HepG2 (cell line): ENCODE data around the gene GPR65. TPM values are rescaled to one million over a fixed set of nuclear protein-coding genes. Genes with fewer than 3 reads are reported as not detected.

ENCODE experiments used
- ADNP ChIP-seq: sonication (generic); formaldehyde crosslinking; IDR thresholded peaks from 2 replicates; pipeline ENCODE4 v1.4.0; 2020; ENCODE audit warnings: missing genetic modification reagents
- EEA1 ChIP-seq: sonication (generic); formaldehyde crosslinking; IDR thresholded peaks from 2 replicates; pipeline ENCODE4 v1.5.1; 2020; ENCODE audit warnings: mild to moderate bottlenecking, missing genetic modification reagents, borderline replicate concordance
- HDAC1 ChIP-seq: sonication (generic); formaldehyde crosslinking; IDR thresholded peaks from 2 replicates; pipeline ENCODE4 v1.5.1; 2020; ENCODE audit warnings: mild to moderate bottlenecking, missing genetic modification reagents
- ISL2 ChIP-seq: sonication (generic); formaldehyde crosslinking; IDR thresholded peaks from 2 replicates; pipeline ENCODE4 v1.5.0; 2020; ENCODE audit warnings: missing genetic modification reagents
- MED1 ChIP-seq: sonication (generic); formaldehyde crosslinking; IDR thresholded peaks from 2 replicates; pipeline ENCODE4 v1.4.0; 2020; ENCODE audit warnings: missing genetic modification reagents
- NFIB ChIP-seq: sonication (generic); formaldehyde crosslinking; IDR thresholded peaks from 2 replicates; pipeline ENCODE4 v1.9.0; 2021; ENCODE audit warnings: missing genetic modification reagents, mild to moderate bottlenecking, borderline replicate concordance
- POGZ ChIP-seq: sonication (generic); formaldehyde crosslinking; IDR thresholded peaks from 2 replicates; pipeline ENCODE4 v1.4.0; 2020; ENCODE audit warnings: mild to moderate bottlenecking, missing genetic modification reagents
- RAD21 ChIP-seq: fragments of 450-650 bp; formaldehyde crosslinking; IDR thresholded peaks from 2 replicates; pipeline ENCODE4 v1.5.0; 2020; ENCODE audit warnings: mild to moderate bottlenecking
- RBFOX2 ChIP-seq: fragments of 200-400 bp; formaldehyde crosslinking; IDR thresholded peaks from 2 replicates; pipeline ENCODE4 v1.6.1; 2017; ENCODE audit warnings: low read depth, mild to moderate bottlenecking, low read length
- RBM22 ChIP-seq: fragments of 200-400 bp; formaldehyde crosslinking; optimal IDR thresholded peaks from 2 replicates; pipeline ENCODE3; 2017; ENCODE audit warnings: mild to moderate bottlenecking, low read length, moderate library complexity
- RNF2 ChIP-seq: fragments of 450-650 bp; conservative IDR thresholded peaks from 2 replicates; pipeline ENCODE4 v1.6.1; 2016; ENCODE audit warnings: low read depth
- SKI ChIP-seq: fragments of 450-650 bp; IDR thresholded peaks from one replicate; pipeline ENCODE4 v1.6.1; 2018; ENCODE audit warnings: mild to moderate bottlenecking; ENCODE audit not compliant: partially characterized antibody
- TGIF2 ChIP-seq: IDR thresholded peaks from 2 replicates; pipeline ENCODE4 v1.6.1; 2016; ENCODE audit warnings: control low read depth, missing compliant biosample characterization
- TSC22D2 ChIP-seq: sonication (generic); formaldehyde crosslinking; IDR thresholded peaks from 2 replicates; pipeline ENCODE4 v1.5.1; 2020; ENCODE audit warnings: missing genetic modification reagents, mild to moderate bottlenecking, borderline replicate concordance
- ZBTB21 ChIP-seq: sonication (generic); formaldehyde crosslinking; IDR thresholded peaks from 2 replicates; pipeline ENCODE4 v1.4.0; 2020; ENCODE audit warnings: missing genetic modification reagents
- ZC3H4 ChIP-seq: sonication (generic); formaldehyde crosslinking; IDR thresholded peaks from 2 replicates; pipeline ENCODE4 v1.4.0; 2020; ENCODE audit warnings: missing genetic modification reagents, borderline replicate concordance
- ZEB1 ChIP-seq: IDR thresholded peaks from 2 replicates; pipeline ENCODE4 v1.6.1; 2012; ENCODE audit warnings: mild to moderate bottlenecking, low read depth, inconsistent platforms; ENCODE audit not compliant: insufficient replicate concordance
- ZNF121 ChIP-seq: sonication (generic); formaldehyde crosslinking; IDR thresholded peaks from 2 replicates; pipeline ENCODE4 v1.5.0; 2020; ENCODE audit warnings: mild to moderate bottlenecking, missing genetic modification reagents
- ZNF180 ChIP-seq: sonication (generic); formaldehyde crosslinking; IDR thresholded peaks from 2 replicates; pipeline ENCODE4 v1.4.0; 2020; ENCODE audit warnings: low read depth, missing genetic modification reagents, borderline replicate concordance
- ZNF350 ChIP-seq: sonication (generic); formaldehyde crosslinking; IDR thresholded peaks from 2 replicates; pipeline ENCODE4 v1.4.0; 2020; ENCODE audit warnings: mild to moderate bottlenecking, low read depth, missing genetic modification reagents, borderline replicate concordance
- ZNF382 ChIP-seq: sonication (generic); formaldehyde crosslinking; IDR thresholded peaks from 2 replicates; pipeline ENCODE4 v1.5.0; 2020; ENCODE audit warnings: missing genetic modification reagents, mild to moderate bottlenecking, borderline replicate concordance
- ZNF577 ChIP-seq: sonication (generic); formaldehyde crosslinking; IDR thresholded peaks from 2 replicates; pipeline ENCODE4 v1.4.0; 2020; ENCODE audit warnings: mild to moderate bottlenecking, low read depth, missing genetic modification reagents, borderline replicate concordance
- ZNF589 ChIP-seq: sonication (generic); formaldehyde crosslinking; conservative IDR thresholded peaks from 2 replicates; pipeline ENCODE4 v1.8.0; 2022; ENCODE audit warnings: mild to moderate bottlenecking, moderate library complexity, missing genetic modification reagents
- polyA plus RNA-seq, 8 experiments: library from polyadenylated mRNA; depleted of rRNA in 3 of 8; stranded (reverse) in 7 of 8; unstranded in 1 of 8; fragments of >200 nt; fragmentation: Illumina TruSeq in 4 of 8; extraction: Trizol in 4 of 8; gene quantifications; 2 replicates each; pipeline versions ENCODE4 v1.2.1 to v1.2.3, GENCODE V29; 2011 to 2016; ENCODE audit warnings: low read depth in 4 of 8, missing spikeins in 1 of 8, mixed read lengths in 1 of 8; ENCODE audit not compliant: insufficient read depth in 1 of 8
- total RNA-seq, 5 experiments: library from RNA; depleted of rRNA; stranded (reverse); fragments of >200 nt; fragmentation: Illumina TruSeq; extraction: Trizol; gene quantifications; 2 replicates each; pipeline ENCODE4 v1.2.3, GENCODE V29; 2016; ENCODE audit warnings: low read depth in 1 of 5
- TF ChIP-seq, protein P1 (sequence below): IDR thresholded peaks from 2 replicates; pipeline ENCODE4 v1.6.1; 2016; ENCODE audit warnings: low read depth, borderline replicate concordance
- TF ChIP-seq, protein P2 (sequence below): sonication (generic); formaldehyde crosslinking; IDR thresholded peaks from 2 replicates; pipeline ENCODE4 v1.4.0; 2020; ENCODE audit warnings: missing genetic modification reagents
- TF ChIP-seq, protein P3 (sequence below): sonication (generic); formaldehyde crosslinking; IDR thresholded peaks from 2 replicates; pipeline ENCODE4 v1.8.1; 2023; ENCODE audit warnings: missing genetic modification reagents, inconsistent platforms, borderline replicate concordance

The GPR65 gene
- total and polyA plus RNA-seq, 2 of the 13 experiments (the other 11 are each of a cell fraction or from before 2014, with no cell fraction given) = not detected

DNA sequence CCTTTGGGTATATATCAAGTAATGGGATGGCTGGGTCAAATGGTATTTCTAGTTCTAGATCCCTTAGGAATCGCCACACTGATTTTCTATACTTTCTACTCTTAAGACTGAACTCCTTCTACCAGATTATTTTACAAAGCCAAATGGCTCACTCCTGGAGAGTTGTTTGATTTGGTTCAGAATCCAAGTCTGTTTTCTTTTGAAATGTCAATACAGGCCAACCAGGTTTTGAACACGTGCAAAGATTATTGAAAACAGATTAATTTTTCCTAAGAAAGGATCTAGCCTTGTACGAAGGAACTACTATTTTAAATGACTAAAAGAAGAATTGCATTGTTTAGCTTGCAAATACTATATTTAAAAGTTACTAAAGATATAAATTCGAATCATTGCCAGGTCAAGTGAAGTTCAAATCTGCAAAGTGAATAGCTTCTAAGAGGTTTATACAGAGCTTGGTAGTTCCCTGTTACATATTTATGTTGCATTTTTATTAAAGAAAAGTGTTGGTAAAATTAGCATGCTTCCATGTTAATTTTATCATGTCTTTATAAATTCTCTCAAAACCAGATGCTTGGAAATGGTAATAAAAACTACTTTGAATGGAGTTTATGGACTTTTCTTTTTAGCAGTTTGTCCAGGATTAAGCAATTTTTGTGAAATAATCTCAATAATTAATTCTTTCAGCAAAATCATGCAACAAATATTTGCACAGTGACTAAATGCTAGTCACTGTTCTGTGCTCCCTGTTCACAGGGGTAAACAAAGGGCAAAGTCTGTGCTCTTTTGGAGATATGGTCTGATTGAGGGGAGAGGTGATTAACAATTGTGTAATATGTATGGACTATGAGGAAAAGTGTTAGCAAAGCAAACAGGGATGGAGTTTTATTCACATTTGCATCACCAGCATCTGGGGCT is 38.9 kb downstream of the GPR65 start (continued):
- peak; percentile 27; the same call in 1 of the 2 replicates for TF ChIP-seq HDAC1 (CRISPR knock-in tag)
- TF ChIP-seq ZNF350 (CRISPR knock-in tag) = no peak
- TF ChIP-seq TGIF2 (CRISPR knock-in tag) = peak; percentile 62; the same call in 1 of the 2 replicates
- no peak for TF ChIP-seq RBFOX2
- TF ChIP-seq EEA1 = no peak
- no peak for TF ChIP-seq ADNP (CRISPR knock-in tag)
- no peak for TF ChIP-seq TSC22D2
- no peak for TF ChIP-seq ZNF121 (CRISPR knock-in tag)
- TF ChIP-seq ZNF589 (CRISPR knock-in tag) = no peak
- TF ChIP-seq, protein P1, sequence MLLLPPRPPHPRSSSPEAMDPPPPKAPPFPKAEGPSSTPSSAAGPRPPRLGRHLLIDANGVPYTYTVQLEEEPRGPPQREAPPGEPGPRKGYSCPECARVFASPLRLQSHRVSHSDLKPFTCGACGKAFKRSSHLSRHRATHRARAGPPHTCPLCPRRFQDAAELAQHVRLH (CRISPR knock-in tag) = 0 out of 2 replicates have a peak, but pooled peaks have one; percentile 58
- TF ChIP-seq RNF2 = no peak
- peak; percentile 19 for TF ChIP-seq RBM22
- peak; percentile 78 for TF ChIP-seq POGZ (CRISPR knock-in tag)
- 0 out of 2 replicates have a peak, but pooled peaks have one; percentile 29 for TF ChIP-seq ZBTB21 (CRISPR knock-in tag)
- no peak for TF ChIP-seq ZNF577 (CRISPR knock-in tag)
- TF ChIP-seq MED1 (CRISPR knock-in tag) = peak; percentile 93
- TF ChIP-seq SKI = peak; percentile 27
- no peak for TF ChIP-seq ZNF180 (CRISPR knock-in tag)
- TF ChIP-seq, protein P2, sequence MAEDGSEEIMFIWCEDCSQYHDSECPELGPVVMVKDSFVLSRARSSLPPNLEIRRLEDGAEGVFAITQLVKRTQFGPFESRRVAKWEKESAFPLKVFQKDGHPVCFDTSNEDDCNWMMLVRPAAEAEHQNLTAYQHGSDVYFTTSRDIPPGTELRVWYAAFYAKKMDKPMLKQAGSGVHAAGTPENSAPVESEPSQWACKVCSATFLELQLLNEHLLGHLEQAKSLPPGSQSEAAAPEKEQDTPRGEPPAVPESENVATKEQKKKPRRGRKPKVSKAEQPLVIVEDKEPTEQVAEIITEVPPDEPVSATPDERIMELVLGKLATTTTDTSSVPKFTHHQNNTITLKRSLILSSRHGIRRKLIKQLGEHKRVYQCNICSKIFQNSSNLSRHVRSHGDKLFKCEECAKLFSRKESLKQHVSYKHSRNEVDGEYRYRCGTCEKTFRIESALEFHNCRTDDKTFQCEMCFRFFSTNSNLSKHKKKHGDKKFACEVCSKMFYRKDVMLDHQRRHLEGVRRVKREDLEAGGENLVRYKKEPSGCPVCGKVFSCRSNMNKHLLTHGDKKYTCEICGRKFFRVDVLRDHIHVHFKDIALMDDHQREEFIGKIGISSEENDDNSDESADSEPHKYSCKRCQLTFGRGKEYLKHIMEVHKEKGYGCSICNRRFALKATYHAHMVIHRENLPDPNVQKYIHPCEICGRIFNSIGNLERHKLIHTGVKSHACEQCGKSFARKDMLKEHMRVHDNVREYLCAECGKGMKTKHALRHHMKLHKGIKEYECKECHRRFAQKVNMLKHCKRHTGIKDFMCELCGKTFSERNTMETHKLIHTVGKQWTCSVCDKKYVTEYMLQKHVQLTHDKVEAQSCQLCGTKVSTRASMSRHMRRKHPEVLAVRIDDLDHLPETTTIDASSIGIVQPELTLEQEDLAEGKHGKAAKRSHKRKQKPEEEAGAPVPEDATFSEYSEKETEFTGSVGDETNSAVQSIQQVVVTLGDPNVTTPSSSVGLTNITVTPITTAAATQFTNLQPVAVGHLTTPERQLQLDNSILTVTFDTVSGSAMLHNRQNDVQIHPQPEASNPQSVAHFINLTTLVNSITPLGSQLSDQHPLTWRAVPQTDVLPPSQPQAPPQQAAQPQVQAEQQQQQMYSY (CRISPR knock-in tag) = no peak
- no peak for TF ChIP-seq RAD21 (CRISPR knock-in tag)
- TF ChIP-seq, protein P3, sequence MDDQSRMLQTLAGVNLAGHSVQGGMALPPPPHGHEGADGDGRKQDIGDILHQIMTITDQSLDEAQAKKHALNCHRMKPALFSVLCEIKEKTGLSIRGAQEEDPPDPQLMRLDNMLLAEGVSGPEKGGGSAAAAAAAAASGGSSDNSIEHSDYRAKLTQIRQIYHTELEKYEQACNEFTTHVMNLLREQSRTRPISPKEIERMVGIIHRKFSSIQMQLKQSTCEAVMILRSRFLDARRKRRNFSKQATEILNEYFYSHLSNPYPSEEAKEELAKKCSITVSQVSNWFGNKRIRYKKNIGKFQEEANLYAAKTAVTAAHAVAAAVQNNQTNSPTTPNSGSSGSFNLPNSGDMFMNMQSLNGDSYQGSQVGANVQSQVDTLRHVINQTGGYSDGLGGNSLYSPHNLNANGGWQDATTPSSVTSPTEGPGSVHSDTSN = no peak
- TF ChIP-seq ZNF382 = no peak
- TF ChIP-seq ZEB1 = no peak
- no peak for TF ChIP-seq NFIB (CRISPR knock-in tag)
- TF ChIP-seq ZC3H4 (CRISPR knock-in tag) = no peak
- peak; percentile 97 for TF ChIP-seq ISL2 (CRISPR knock-in tag)
